Memory B cell (primary cell): ENCODE results near the gene DPP6.

ENCODE experiments used
- ATAC-seq: fragments of 150-1000 bp; cut with Tn5 transposase; 2 replicates; pipeline ENCODE4 v1.10.0; 2021; ENCODE audit warnings: low read depth, mild to moderate bottlenecking, moderate library complexity
- DNase-seq, 2 donors: peaks; one replicate each; pipeline ENCODE4 v3.0.0; 2022; ENCODE audit warnings: low spot score in 2 of 2
- H3K27ac Mint-ChIP-seq: one replicate; pipeline ENCODE4 v1.8.0; 2022; ENCODE audit warnings: mild to moderate bottlenecking, moderate library complexity, mixed read lengths
- H3K27me3 Mint-ChIP-seq: one replicate; pipeline ENCODE4 v1.8.0; 2022; ENCODE audit warnings: mixed read lengths
- H3K36me3 Mint-ChIP-seq: one replicate; pipeline ENCODE4 v1.8.0; 2022; ENCODE audit warnings: mild to moderate bottlenecking, mixed read lengths
- H3K4me1 Mint-ChIP-seq: one replicate; pipeline ENCODE4 v1.8.0; 2022; ENCODE audit warnings: mixed read lengths
- H3K4me3 Mint-ChIP-seq: one replicate; pipeline ENCODE4 v1.8.0; 2022; ENCODE audit warnings: mild to moderate bottlenecking, moderate library complexity, mixed read lengths
- H3K9me3 Mint-ChIP-seq: one replicate; pipeline ENCODE4 v1.8.0; 2022; ENCODE audit warnings: mixed read lengths

Gene DPP6

DNA sequence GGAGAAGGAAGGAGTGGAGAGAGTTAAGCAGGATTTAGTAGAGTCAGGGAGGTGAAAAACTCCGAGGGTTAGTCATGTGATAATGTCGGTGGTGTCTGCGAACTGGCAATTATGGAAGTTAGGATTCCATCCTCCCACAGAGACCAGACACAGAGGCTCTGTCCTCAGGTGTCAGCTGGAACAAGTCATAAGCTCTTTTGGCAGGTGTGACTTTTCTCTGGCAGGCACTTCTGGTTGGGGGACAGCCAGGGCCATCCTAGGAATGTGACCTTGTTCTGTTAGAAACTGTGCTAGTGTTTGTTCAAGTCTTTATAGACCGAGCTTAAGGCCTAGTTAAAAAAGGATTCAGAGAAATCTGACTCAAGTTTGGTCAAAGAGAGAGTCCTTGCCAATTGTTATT lies 371.0 kb downstream of the DPP6 start:
- H3K4me3 Mint-ChIP-seq, result no peak overlapping the region
- ATAC-seq, result no peak
- no peaks in the 10 kb centered on the region for H3K4me1 Mint-ChIP-seq
- no peaks in the 10 kb centered on the region for H3K27me3 Mint-ChIP-seq
- DNase-seq, result no peak
- no peak overlapping the region for H3K27ac Mint-ChIP-seq
- H3K36me3 Mint-ChIP-seq, result no peaks in the 10 kb centered on the region
- H3K9me3 Mint-ChIP-seq, result peaks cover 10% of the 10 kb centered on the region

DNA sequence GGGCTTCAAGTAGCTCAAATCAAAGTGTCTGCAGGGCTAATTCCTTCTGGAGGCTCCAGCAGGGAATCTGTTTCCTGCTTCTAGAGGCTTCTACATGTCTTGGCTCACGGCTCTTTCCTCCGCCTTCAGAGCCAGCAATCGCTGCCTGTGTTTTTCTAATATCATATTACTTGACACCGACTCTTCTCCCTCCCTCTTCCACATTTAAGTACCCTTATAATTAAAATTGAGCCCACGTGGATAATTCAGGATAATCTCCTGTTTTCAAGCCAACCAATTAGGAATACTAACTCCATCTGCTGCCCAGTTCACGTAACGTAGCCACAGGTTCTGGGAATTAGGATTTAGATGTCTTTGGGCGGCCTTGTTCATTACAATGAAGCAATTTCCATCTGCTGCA lies 372.2 kb downstream of the DPP6 start:
- peaks cover 13% of the 10 kb centered on the region for H3K9me3 Mint-ChIP-seq
- no peak overlapping the region for H3K27ac Mint-ChIP-seq
- H3K27me3 Mint-ChIP-seq, result no peaks in the 10 kb centered on the region
- no peaks in the 10 kb centered on the region for H3K4me1 Mint-ChIP-seq
- ATAC-seq, result no peak
- DNase-seq, result no peak
- H3K4me3 Mint-ChIP-seq, result no peak overlapping the region
- H3K36me3 Mint-ChIP-seq, result no peaks in the 10 kb centered on the region

DNA sequence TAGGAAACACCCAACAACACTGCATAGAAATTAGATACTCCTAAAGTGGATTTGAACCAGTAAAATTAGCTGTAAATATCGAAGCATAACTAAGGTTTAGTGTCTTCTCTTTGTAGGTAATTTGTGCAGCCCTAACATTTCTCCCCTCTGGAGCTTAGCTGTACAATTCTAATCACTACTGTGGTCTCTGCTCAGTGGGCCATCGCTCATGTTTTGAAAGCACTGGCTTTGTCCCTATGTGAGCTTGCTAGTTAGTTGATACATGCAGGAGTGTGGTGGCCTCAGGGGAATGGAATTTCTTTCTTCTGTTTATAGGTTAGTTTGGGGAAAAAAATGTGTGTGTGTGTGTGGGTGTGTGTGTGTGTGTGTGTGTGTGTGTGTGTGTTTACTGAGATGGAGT lies 373.1 kb downstream of the DPP6 start:
- Mint-ChIP-seq H3K9me3 (peaks cover 12% of the 10 kb centered on the region), H3K36me3 (no peaks in the 10 kb centered on the region), H3K27me3 (no peaks in the 10 kb centered on the region), H3K4me1 (no peaks in the 10 kb centered on the region), H3K27ac (no peak overlapping the region), H3K4me3 (no peak overlapping the region)
- DNase-seq, result no peak
- no peak for ATAC-seq

DNA sequence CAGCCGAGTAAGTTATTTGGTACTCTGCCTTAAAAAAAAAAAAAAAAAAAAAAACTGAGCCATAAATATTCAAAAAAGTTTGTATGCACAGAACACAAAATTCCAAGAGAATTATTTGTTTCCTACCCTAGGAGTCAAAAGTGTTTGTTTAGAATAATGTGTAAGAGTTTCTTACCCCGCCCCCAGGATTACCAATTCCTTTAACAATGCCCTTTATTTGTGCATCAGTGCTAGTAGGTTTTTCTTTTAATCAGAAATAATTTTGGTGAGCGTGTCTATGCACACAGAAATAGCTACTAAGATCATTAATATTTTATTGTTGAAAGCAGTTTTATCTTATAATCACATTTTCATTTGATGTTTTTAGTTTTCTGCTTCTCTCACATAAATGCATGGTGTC lies 374.6 kb downstream of the DPP6 start:
- no peak overlapping the region for H3K27ac Mint-ChIP-seq
- no peak for DNase-seq
- no peaks in the 10 kb centered on the region for H3K27me3 Mint-ChIP-seq

DNA sequence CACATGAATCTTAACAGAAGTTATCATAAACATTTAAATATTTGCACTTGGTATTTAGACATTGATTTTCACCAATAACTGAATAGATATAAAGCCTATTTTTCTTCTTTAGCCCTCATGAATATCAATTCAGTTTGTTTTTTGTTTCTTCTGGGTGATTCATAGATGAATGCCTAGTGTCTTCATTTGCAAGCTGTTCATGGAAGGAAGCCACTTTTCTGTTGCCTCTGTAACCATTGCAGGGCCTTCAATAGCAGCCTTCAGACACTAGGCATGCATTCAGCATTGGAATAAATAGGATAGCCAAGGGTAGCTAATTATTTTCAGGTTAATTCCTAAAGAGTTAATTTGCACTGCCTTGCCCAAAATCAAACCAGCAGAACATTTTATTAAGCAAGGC lies 375.3 kb downstream of the DPP6 start:
- ATAC-seq (no peak), DNase-seq (no peak)
- no peaks in the 10 kb centered on the region for H3K27me3 Mint-ChIP-seq
- no peaks in the 10 kb centered on the region for H3K36me3 Mint-ChIP-seq
- H3K27ac Mint-ChIP-seq, result no peak overlapping the region
- H3K9me3 Mint-ChIP-seq, result peaks cover 7% of the 10 kb centered on the region
- no peak overlapping the region for H3K4me3 Mint-ChIP-seq
- H3K4me1 Mint-ChIP-seq, result no peaks in the 10 kb centered on the region

More for the DNA sequence above, 374.6 kb downstream of the DPP6 start:
- ATAC-seq, result no peak
- peaks cover 9% of the 10 kb centered on the region for H3K9me3 Mint-ChIP-seq
- H3K4me1 Mint-ChIP-seq, result no peaks in the 10 kb centered on the region
- H3K36me3 Mint-ChIP-seq, result no peaks in the 10 kb centered on the region
- H3K4me3 Mint-ChIP-seq, result no peak overlapping the region

DNA sequence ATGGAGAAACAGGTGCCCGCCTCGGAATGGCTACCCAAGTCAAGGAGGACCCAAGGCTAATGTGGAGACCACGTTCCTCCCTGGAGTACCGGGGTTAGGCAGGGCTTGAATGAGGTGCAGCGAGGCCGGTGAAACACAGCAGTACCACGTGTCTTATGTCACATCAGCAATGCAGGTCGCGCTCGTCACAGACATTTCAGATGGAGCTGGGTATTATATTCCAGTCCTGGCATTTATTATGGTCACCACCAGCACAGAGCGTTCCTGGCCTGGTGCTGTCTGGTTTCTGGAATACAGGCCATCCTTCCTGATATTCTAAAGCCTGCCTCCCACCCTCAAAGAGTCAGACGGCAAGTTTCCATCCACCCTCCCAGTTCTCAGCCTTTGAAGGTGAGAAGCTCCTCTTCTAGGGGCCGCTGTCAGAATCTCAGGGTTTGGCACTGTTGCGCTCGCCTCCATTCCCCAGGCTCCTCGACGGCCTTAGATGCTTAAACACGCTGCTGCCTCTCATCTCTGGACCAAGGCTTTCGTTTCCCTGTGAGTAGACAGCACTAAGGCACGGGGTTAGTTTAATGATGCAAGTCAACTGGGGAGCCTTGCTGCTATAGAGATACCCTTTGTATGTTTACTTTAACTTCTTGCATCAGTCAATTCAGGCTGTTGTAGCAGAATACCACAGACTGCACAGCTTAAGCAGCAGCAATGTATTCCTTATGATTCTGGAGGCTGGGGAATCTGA lies 377.6 kb downstream of the DPP6 start:
- H3K9me3 Mint-ChIP-seq, result peaks cover 9% of the 10 kb centered on the region
- ATAC-seq, result no peak
- no peak overlapping the region for H3K4me3 Mint-ChIP-seq
- H3K36me3 Mint-ChIP-seq, result no peaks in the 10 kb centered on the region
- DNase-seq, result no peak
- H3K27me3 Mint-ChIP-seq, result no peaks in the 10 kb centered on the region
- no peak overlapping the region for H3K27ac Mint-ChIP-seq
- H3K4me1 Mint-ChIP-seq, result no peaks in the 10 kb centered on the region

DNA sequence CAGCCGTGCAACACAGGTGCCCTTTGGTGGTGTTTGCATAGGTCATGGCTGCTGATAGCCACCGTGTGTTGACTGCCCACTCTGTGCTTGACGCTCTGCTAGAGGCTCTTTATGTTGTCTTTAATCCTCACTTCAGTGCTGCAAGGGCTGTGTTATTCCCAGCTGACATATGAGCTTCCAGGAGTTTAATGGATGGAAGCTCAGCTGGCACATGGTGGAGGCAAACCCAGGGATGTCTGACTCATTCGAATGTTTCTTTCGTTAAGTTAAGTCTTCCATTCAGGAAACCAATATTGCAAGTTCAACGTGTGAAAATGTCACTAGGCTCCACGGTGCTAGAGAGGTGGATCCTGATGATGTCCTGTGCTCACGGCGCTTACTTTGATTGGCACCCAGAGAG lies 378.4 kb downstream of the DPP6 start:
- ATAC-seq (no peak), DNase-seq (no peak)
- Mint-ChIP-seq H3K4me3 (no peak overlapping the region), H3K4me1 (no peaks in the 10 kb centered on the region), H3K27me3 (peaks cover 2% of the 10 kb centered on the region), H3K36me3 (no peaks in the 10 kb centered on the region), H3K27ac (no peak overlapping the region), H3K9me3 (peaks cover 9% of the 10 kb centered on the region)

DNA sequence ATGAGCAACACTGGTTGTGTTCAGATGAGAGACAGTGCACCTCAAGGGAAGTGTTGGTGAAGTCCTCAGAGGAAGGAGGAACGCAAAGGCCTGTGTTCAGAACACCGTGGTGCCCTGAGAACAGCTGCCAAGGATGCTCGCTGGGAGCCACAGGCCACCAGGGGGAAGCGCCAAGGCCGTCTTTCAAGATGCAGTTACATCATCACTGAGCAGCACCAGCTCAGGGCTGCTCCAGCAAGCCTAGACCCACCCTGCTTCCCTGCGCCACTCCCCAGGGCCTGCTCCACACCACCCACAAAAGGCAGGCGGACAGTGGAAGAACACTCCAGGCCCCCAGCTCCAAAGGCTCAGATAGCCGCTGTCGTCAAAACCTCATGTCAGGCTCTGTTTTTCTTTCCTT lies 378.8 kb downstream of the DPP6 start:
- H3K4me3 Mint-ChIP-seq, result no peak overlapping the region
- no peak overlapping the region for H3K27ac Mint-ChIP-seq
- DNase-seq, result no peak
- no peaks in the 10 kb centered on the region for H3K36me3 Mint-ChIP-seq
- H3K4me1 Mint-ChIP-seq, result no peaks in the 10 kb centered on the region
- peaks cover 9% of the 10 kb centered on the region for H3K9me3 Mint-ChIP-seq
- ATAC-seq, result no peak
- peaks cover 2% of the 10 kb centered on the region for H3K27me3 Mint-ChIP-seq

DNA sequence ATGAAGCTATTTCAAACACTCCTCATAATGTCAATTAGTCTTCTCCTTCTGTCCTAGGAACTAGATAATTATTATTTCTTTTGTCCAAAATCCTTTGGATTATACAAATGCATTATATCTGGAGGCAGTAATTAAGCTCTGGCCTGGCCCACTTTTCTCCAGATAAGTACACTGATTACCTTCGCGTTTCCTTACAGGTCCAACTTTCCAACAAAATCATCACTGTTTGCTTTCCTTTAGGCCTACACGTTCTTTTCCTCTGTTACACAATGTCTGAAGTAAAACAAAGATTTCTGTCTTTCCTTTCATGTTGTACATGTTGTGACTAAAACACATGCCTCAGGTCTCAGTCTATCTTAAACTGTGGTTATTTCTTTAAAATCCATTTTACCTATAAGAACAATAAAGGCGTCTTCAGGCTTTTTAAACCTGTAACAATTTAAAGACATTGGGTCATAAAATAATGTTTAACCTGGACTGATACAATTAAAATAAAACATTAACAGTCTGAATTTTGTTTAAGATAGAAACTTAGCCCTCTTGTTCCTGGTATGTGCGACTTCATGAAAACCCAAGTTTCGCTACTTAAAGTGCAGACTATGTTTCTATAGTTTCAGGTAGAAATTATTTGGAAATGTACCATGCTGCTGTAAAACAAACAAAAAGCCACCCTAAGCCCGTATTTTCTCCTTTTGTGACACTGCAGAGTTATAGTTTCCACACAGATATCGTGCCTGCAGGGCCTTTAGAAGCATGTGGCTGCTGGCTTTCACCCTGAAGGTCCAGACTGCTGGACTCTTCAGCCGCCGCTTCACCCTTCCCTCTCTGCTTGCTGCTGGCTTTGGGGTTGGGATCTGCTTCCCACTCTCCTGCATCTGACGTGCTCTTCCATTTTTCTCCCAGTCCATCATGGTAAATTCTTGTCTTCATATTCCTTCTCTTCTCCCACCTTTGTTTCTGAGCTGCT lies 381.7 kb downstream of the DPP6 start:
- no peak for ATAC-seq
- DNase-seq, result no peak
- Mint-ChIP-seq H3K4me1 (no peaks in the 10 kb centered on the region), H3K36me3 (no peaks in the 10 kb centered on the region), H3K9me3 (peaks cover 5% of the 10 kb centered on the region), H3K27ac (no peak overlapping the region), H3K27me3 (peaks cover 2% of the 10 kb centered on the region), H3K4me3 (no peak overlapping the region)

DNA sequence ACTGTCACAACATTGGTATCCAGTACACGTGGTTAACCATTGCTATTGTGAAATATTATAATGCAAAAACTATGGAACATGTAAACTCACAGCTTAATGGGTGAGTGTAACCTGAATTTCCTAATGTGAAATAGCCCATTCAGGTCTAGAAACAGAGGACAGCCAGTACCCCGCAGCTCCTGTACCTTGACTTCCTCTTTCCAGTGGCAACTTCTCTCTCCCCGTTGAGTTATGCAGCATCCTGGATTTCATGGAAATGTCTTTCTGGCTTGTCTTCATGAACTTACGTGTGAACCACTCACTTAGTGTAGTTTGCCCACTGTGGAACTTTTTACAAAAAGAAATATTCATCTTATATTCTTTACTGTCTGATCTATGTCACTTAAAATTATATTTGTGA lies 384.4 kb downstream of the DPP6 start:
- H3K4me1 Mint-ChIP-seq, result no peaks in the 10 kb centered on the region
- DNase-seq (no peak), ATAC-seq (no peak)
- H3K36me3 Mint-ChIP-seq, result no peaks in the 10 kb centered on the region
- H3K27ac Mint-ChIP-seq, result no peak overlapping the region
- H3K27me3 Mint-ChIP-seq, result peaks cover 2% of the 10 kb centered on the region
- H3K9me3 Mint-ChIP-seq, result peaks cover 5% of the 10 kb centered on the region
- H3K4me3 Mint-ChIP-seq, result no peak overlapping the region

DNA sequence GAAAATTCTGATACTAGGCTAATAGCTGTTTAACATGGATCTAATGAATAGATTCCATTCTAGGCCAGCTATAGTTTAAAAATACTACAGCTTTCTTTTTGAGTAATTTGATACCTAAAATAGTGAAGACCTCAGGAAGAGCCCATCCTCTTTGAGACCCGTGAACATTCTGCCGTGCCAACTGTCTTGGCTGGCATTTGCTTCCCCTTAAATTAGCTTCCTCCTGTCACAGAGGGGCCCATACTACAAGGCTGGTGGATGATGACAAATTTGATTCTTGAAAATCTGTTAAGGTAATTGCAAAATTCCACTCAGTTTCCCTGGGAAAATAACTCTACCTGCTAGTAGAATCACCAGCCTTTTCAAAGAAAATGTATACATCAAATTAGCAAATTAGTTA lies 385.0 kb downstream of the DPP6 start:
- Mint-ChIP-seq H3K9me3 (peaks cover 3% of the 10 kb centered on the region), H3K4me3 (no peak overlapping the region), H3K27ac (no peak overlapping the region), H3K36me3 (no peaks in the 10 kb centered on the region), H3K27me3 (peaks cover 2% of the 10 kb centered on the region), H3K4me1 (no peaks in the 10 kb centered on the region)
- DNase-seq (no peak), ATAC-seq (no peak)

DNA sequence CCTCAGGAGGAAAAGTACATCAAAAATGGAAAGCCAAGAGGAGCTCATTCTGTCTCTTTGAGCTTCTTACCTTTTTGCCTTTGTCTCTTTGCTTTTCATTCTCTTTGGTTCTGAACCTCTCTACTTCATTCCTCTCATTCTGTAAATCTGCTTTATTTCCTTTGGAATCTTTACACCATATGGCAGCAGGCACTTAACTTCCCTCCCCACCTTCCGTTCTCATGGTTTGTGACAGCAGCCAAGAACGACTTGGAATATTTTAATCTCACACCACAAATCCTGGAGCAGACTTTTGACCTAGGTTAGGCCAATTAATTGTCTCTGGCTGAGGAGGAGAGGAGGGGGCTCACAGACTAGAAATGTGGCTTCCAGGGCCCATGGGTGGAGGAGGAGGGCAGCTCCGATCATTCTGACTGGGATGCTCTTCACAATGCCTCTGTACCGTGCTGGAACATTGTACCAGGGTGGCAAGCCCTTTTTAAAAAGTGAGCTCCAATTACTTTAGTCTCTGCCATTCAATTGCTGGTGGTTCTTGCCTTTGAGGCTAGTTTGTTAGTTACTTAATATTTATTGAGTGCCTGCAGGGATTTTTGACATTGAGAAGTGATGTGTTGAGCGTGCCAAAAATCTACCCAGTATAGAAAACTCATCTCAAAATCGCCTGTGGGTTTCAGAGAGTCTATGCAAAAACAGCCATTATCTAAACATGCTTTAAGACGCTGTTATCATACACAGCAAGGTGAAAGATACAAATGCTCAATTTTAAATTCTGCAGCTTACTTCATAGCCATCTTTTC lies 386.6 kb downstream of the DPP6 start:
- Mint-ChIP-seq H3K4me1 (no peaks in the 10 kb centered on the region), H3K9me3 (peaks cover 5% of the 10 kb centered on the region), H3K36me3 (no peaks in the 10 kb centered on the region), H3K27me3 (peaks cover 4% of the 10 kb centered on the region), H3K4me3 (no peak overlapping the region), H3K27ac (no peak overlapping the region)
- ATAC-seq, result no peak
- DNase-seq, result no peak

DNA sequence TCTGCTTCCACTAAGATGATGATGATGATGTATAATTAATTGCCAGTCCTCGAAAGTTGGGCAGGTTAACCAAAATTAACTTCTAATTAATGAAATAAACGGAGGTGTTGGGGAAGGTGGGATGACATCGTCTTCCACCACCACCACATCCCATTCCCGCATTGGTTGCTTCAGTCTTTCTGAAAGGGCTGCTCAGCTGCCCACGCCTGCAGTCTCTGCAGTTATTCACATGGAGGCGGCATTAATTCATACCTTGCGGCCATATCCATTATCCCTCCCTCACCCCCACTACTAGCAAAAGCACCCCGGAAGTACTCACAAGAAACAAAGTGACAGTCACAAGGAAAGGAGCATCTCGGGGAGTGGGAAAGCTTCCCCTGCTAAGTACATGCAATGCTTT lies 387.9 kb downstream of the DPP6 start:
- H3K4me3 Mint-ChIP-seq, result no peak overlapping the region
- H3K27me3 Mint-ChIP-seq, result peaks cover 3% of the 10 kb centered on the region
- ATAC-seq (no peak), DNase-seq (no peak)
- H3K9me3 Mint-ChIP-seq, result peaks cover 4% of the 10 kb centered on the region
- H3K36me3 Mint-ChIP-seq, result no peaks in the 10 kb centered on the region
- H3K27ac Mint-ChIP-seq, result no peak overlapping the region
- H3K4me1 Mint-ChIP-seq, result no peaks in the 10 kb centered on the region

DNA sequence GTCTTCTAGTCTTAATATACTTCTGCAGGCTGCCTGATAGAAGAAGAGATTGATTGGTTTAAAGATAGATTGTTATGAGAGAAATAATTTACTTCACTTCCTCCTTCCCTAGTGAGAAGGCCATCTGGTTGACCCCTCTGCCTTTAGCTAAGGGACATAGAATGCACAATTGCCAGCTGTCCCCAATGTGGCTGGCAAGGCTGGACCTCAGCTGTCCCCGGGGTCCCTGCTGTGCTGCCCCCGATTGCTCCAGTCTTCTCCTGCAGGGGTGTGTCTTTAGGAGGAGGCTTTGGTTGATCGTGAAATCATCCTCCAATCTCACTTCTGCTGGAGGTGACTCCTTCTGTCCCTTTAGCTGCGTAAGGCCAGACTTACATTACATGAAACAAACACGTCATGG lies 388.5 kb downstream of the DPP6 start:
- H3K27me3 Mint-ChIP-seq, result peaks cover 3% of the 10 kb centered on the region
- no peak overlapping the region for H3K27ac Mint-ChIP-seq
- H3K4me3 Mint-ChIP-seq, result no peak overlapping the region
- no peaks in the 10 kb centered on the region for H3K36me3 Mint-ChIP-seq
- no peaks in the 10 kb centered on the region for H3K4me1 Mint-ChIP-seq
- DNase-seq (no peak), ATAC-seq (no peak)
- peaks cover 7% of the 10 kb centered on the region for H3K9me3 Mint-ChIP-seq
